Tracheal epithelial cell (primary cell): ENCODE results near the gene CYBC1. TPM values are rescaled to one million over a fixed set of nuclear protein-coding genes. Genes with fewer than 3 reads are reported as not detected.

Experiments used
- total RNA-seq: library from RNA; depleted of rRNA; stranded (reverse); fragments of >200 nt; gene quantifications from 2 replicates; pipeline ENCODE4 v1.2.1, GENCODE V29; 2014

CYBC1 gene
- total RNA-seq: 47.7 and 54.1 TPM in 2 replicates

DNA sequence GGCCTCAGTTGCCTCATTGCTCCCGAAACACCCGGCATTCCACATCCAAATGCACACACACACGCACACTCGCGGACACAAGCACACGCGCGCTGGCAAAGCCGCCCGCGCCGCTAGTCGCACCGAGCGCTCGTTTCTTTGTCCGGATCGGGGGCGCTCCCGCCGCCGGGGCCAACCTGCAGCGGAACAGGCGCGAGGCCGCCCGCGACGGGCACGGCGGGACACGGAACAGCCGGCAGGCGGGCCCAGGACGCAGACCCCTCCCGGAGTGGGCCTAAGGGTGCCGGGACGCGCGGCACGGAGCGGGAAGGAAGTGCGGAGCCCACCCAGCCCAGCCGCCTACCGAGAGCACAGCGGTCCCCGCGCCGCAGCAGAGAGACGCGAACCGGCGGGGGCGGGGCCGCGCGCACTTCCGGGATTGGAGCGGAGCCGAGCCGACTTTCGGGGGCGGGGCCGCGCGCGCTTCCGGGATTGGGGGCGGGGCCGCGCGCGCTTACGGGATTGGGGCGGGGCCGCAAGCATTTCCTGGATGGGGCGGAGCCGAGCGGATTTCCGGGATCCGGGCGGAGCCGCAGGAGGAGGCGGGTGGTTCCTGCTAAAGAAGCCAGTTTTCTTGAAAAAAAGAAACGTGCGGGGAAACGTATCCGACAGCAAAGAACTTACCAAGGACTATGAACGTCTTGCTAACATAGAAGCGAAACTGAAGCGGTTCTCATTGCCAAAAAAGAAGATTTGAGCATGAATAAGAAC is at the start of gene CYBC1:
TSS of gene CYBC1 (minus strand) at position 396 of the 750 bp plus-strand sequence. CDS start 1,498 bp downstream, outside the sequence.

DNA sequence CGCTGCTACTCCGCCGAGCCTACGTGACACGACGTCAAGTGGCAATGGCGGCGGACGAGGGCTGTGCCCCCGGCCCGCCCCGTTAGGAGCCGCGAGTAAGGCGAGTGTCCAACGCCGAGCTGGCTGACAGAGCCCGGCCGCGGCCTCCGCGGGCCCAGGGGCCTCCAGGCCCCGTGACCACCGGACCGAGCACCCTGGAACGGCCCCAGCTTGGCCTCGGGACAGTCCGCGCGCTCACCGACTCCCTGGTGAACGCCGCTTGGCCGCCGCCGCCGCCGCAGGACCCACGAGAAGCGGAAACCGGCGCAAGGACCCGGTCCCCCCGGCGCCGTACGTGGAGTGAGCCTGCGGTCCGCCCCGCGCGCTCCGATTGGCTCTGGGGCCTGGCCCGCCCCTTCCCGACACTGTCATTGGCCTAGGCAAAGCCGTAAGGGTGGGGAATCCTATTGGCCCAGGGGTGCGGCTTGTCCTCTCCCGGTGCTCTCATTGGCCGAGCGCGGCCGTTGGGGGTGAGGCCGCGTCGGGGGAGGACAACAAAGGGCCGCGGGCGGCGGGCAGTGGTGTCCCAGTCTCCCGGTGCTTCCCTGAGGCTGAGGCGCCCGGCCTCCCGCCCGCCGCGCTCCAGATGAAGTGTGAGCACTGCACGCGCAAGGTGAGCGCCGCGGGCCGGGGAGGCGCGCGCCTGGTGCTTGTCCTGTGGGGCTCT is 7.8 kb upstream of the CYBC1 start, which contains the start of gene NARF:
TSS of gene NARF (plus strand) at position 563 of the 706 bp plus-strand sequence. CDS start at position 626, 63 bp downstream.

DNA sequence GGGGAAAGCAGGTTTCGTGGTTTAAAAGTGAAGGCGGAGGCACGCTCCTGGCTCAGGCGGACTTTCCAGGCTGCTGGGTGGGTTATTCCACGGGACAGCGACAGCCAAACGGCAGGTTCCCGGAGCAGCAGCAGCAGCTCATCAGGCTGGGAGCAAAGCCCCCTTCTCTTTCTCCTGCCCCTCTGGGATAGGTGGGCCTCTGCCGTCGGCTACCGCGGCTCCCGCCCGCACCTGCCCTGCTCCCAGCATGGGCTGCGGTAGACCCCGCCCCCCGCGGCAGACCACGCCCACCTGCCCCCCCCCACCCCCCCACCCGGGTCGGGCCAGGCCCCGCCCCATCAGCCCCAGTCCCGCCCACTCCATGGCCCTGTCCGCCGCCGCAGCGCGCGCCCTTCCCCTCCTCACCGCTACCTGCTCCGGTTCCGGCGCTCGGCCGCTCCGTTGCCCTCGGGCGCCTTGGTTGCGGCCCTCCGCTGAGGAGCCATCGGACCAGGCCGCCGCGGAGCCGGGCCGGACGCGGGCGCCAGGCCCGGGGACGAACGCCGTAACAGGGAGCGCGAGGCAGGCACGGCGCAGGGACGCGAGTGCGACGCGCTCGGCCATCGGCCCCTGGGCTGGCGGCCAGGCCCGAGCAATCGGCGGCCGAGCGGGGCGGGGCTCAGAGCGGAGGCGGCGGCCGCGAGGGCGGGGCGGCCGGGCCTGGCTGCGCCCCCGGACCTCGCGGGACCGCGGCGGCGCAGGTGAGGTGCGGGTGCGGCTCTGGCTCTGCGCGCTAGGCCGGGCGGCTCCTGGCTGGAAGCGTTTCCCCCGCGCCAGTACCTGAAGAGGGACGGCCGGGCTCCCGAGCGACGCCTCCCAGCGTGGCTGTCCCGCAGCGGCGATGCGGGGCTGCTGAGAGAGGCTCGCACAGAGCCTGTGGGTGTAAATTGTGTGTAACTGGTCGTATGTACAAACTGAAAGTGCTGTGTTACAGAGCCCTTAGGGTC is 32.3 kb downstream of the CYBC1 start, which contains the start of the genes HEXD and OGFOD3:
TSS of gene HEXD (plus strand) at position 347 of the 986 bp plus-strand sequence. CDS start 1,453 bp downstream, outside the sequence.
TSS of gene OGFOD3 (minus strand) at position 586 of the 986 bp plus-strand sequence. CDS start at position 485, 101 bp downstream.

Other genes with a start within 250 kb of the CYBC1 start
- 10.6 and 13.9 TPM in 2 replicates for gene CCDC57, start 237.9 kb downstream of the CYBC1 start, total RNA-seq
- 131 and 277 TPM in 2 replicates for gene SLC16A3, start 221.7 kb downstream of the CYBC1 start, total RNA-seq
- 32.6 and 44.1 TPM in 2 replicates for gene CSNK1D, start 177.1 kb downstream of the CYBC1 start, total RNA-seq
- gene CD7, start 133.1 kb downstream of the CYBC1 start, total RNA-seq: not detected in 2 replicates
- 8.1 and 20.5 TPM in 2 replicates for gene SECTM1, start 117.0 kb downstream of the CYBC1 start, total RNA-seq
- gene TEX19, start 91.5 kb downstream of the CYBC1 start, total RNA-seq: not detected in 2 replicates
- gene UTS2R, start 79.0 kb downstream of the CYBC1 start, total RNA-seq: not detected in 2 replicates
- 8.2 and 10.0 TPM in 2 replicates for gene HEXD, start 32.4 kb downstream of the CYBC1 start, total RNA-seq
- 29.2 and 34.5 TPM in 2 replicates for gene OGFOD3, start 32.2 kb downstream of the CYBC1 start, total RNA-seq
- gene NARF, start 8.0 kb upstream of the CYBC1 start, total RNA-seq: 49.9 and 59.3 TPM in 2 replicates
- 44.1 and 52.1 TPM in 2 replicates for gene FOXK2, start 69.0 kb upstream of the CYBC1 start, total RNA-seq
- 77.4 and 105 TPM in 2 replicates for gene WDR45B, start 197.7 kb upstream of the CYBC1 start, total RNA-seq
- 4.7 and 12.3 TPM in 2 replicates for gene RAB40B, start 247.9 kb upstream of the CYBC1 start, total RNA-seq